Measurements from ENCODE around the gene HOMER2.

Gene HOMER2

GRCh38 chr15:82858932-82859331, 93.6 kb downstream of the HOMER2 start:
- no peak for DNase-seq (ENCODE audit: low read depth in 3 of 3)

- DNase-seq (ENCODE audit: low read depth in 3 of 3): no peak
Observed at GRCh38 chr15:82856397-82857170, 95.9 kb downstream of the HOMER2 start.

GRCh38 chr15:82855286-82856100, 97.0 kb downstream of the HOMER2 start:
- no peak for DNase-seq (ENCODE audit: low read depth in 3 of 3)

DNA sequence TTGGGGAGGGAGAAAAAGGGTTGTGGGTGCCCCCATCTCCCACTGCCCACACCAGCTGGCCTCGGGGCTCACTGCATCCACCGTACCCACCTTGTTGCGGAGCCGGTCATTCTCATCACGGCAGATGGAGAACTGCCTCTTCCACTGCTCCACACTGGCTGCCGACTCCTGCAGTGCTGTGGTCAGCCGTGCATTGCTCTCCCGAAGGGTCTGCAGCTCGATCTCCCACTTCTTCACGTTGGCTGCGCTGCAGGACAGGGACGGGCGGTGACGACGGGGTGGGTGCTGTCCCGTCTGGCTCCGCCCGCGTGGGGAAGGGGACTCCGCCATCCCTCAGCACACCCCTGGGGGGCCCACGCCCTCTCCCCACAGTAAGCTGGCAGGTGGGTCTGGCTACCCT, 98.0 kb downstream of the HOMER2 start:
- DNase-seq (ENCODE audit: low read depth in 3 of 3): no peak

DNA sequence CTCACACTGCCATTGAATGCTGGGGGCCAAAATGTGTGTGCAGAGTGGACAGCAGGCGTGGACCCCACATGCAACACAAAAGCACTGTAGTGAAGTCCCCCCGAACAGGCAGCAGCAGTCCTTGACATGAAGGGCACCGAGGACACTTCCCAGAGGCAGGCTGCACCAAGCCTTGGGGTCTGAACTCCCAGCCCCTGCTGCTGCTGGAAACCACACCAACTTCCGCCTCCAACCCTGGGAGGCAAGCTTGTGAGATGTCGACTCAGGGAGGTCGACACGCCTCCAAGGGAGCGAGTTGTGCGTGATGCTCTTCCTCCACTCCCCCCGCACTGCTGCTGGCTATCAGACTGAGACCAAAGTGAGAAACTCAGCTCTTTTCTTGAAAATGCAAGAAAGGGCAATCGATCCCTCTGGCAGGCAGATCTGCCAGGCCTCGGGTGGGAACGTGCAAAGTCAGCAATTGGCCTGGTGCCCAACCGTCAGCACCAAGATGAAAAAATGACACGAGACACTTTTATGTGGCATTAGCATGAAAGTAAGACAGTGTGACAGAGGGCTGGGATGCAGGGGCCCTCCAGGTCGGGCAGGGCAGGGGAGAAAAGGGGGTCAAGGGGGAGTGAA, 99.5 kb downstream of the HOMER2 start:
- no peak for DNase-seq (ENCODE audit: low read depth in 3 of 3)

DNA sequence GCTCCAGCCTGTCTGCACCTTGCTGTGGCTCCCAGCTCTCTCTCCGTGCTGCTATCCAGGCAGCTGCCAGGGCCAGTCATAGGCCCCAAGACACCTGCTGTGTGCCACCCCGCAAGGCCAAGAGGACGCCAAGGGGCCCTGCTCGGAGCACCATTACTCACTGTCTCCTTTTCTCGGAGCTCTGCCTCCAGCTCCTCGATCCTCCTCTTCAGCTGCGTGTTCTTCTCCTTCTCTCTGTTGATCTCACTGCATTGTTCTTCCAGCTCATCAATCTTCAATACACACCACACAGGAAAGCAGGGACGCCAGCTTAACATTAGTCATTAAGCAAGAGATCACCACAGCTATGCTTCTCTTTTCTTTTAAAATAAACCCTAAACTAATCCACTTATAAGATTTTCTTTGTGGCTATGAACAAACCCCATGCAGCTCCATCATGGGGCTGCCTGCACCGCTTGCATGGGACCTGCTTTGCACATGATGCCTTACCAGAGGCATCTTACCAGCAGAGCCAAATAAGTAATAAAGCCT, 100.5 kb downstream of the HOMER2 start:
- DNase-seq (ENCODE audit: low read depth in 3 of 3): no peak

GRCh38 chr15:82851306-82851850, 101.1 kb downstream of the HOMER2 start:
- DNase-seq (ENCODE audit: low read depth in 3 of 3): no peak

- DNase-seq (ENCODE audit: low read depth in 3 of 3): no peak
Observed at GRCh38 chr15:82850731-82851130, 101.8 kb downstream of the HOMER2 start.

- DNase-seq (ENCODE audit: low read depth in 3 of 3): no peak
Observed at GRCh38 chr15:82849556-82850512, 102.7 kb downstream of the HOMER2 start.

DNA sequence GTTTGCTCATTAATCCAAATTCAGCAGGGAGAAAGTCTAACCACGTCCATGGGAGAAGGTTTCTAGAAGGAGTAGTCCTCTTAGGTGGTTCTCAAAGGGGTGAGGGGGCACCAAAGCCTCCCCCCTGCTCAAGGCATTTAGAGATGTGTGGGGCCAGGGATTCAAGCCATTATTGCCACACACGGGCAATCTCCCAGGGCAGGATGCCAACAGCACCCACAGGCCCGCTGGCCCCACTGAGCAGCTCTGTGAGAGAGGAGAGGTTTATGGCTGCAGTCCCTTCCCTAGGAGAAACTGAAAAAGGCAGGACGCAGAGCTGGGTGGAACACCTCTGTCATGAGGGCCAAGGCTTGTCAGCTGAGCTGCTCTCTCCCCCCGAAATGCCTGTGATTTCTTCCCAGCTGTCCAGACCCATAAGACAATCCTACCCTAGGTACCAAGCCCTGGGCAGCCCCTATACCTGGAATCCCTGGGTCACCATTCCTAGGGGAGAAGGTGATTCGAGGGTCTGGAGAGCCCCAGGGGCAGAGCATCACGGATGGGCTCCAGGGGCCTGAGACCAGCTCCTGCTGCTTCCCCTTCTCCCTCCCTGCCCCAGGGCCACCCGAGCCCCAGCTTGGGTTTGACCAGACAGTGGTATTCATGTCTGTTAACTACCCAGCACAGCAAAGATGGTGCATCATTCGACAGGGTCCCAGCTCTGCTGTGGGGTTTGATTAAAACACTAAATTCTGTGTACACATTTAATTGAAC, 104.1 kb downstream of the HOMER2 start:
- DNase-seq (ENCODE audit: low read depth in 3 of 3): no peak

- DNase-seq (ENCODE audit: low read depth in 3 of 3): no peak
Observed at GRCh38 chr15:82847703-82848102, 104.8 kb downstream of the HOMER2 start.

GRCh38 chr15:82846621-82847020, 105.9 kb downstream of the HOMER2 start:
- no peak for DNase-seq (ENCODE audit: low read depth in 3 of 3)

GRCh38 chr15:82845686-82846085, 106.8 kb downstream of the HOMER2 start:
- no peak for DNase-seq (ENCODE audit: low read depth in 3 of 3)

DNA sequence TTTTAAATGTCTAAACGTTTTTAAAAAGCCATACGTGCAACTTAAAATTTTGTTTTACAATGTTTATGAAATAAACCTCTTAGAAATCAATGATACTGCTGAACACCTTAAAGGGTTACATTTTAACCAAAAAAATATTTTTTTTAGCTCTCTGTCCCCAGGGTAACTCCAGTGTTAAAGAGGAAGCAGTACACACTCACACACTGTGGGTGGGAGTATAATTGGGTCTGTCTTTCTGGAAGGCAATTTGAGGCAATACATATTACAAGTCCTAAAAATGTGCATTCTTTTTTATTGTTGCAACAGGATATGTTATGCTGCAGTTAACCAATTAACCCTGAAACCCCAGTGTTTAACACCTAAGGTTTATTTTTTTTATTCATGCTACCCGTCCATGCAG, 109.0 kb downstream of the HOMER2 start:
- no peak for DNase-seq (ENCODE audit: low read depth in 3 of 3)

GRCh38 chr15:82840166-82840565, 112.4 kb downstream of the HOMER2 start:
- no peak for DNase-seq (ENCODE audit: low read depth in 3 of 3)

DNA sequence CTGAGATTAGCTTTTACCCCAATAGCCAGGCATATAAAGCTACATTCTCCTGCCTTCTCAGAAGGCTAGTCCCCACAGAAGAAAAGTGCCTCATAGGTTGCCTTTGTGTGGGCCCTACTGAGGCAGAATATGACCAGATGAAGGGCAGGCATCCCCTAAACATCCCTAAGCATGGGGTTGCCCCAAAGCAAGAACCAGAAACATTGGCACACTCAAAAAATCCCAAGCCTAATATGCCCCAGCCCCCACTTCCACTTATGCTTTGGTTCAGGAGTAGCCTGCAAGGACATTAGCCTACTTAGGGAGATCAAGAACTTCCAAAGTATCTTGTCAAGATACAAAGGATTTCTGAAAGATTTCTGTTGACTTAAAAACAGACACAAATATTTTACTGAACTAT, 113.4 kb downstream of the HOMER2 start:
- DNase-seq (ENCODE audit: low read depth in 3 of 3): no peak

- DNase-seq (ENCODE audit: low read depth in 3 of 3): no peak
Observed at GRCh38 chr15:82838096-82838735, 114.3 kb downstream of the HOMER2 start.

- no peak for DNase-seq (ENCODE audit: low read depth in 3 of 3)
Observed at GRCh38 chr15:82835391-82835917, 117.1 kb downstream of the HOMER2 start.

- no peak for DNase-seq (ENCODE audit: low read depth in 3 of 3)
Observed at GRCh38 chr15:82833362-82833682, 119.2 kb downstream of the HOMER2 start.
